Neuronal stem cell (in vitro differentiated cells): ENCODE results near the gene THAP8.

Experiments
- DNase-seq: peaks from one replicate; pipeline ENCODE4 v3.0.0-alpha.2; 2013; ENCODE audit warnings: low spot score
- H2AFZ ChIP-seq: one replicate; pipeline ENCODE4 v1.6.1; 2013; ENCODE audit warnings: mild to moderate bottlenecking, low read length, inconsistent platforms
- H2AK5ac ChIP-seq: 2 replicates; pipeline ENCODE4 v1.6.1; 2013; ENCODE audit warnings: low read depth, mild to moderate bottlenecking, inconsistent platforms, low read length, moderate library complexity, mixed read lengths
- H2BK120ac ChIP-seq: 2 replicates; pipeline ENCODE4 v1.6.1; 2013; ENCODE audit warnings: low read depth, mild to moderate bottlenecking, inconsistent platforms, low read length, moderate library complexity, mixed read lengths
- H2BK12ac ChIP-seq: one replicate; pipeline ENCODE4 v1.6.1; 2013; ENCODE audit warnings: low read length, inconsistent platforms
- H2BK15ac ChIP-seq: 2 replicates; pipeline ENCODE4 v1.6.1; 2013; ENCODE audit warnings: mild to moderate bottlenecking, low read length, inconsistent platforms, mixed read lengths
- H2BK5ac ChIP-seq: one replicate; pipeline ENCODE4 v1.6.1; 2013; ENCODE audit warnings: inconsistent platforms, mild to moderate bottlenecking, low read length, moderate library complexity
- H3K14ac ChIP-seq: one replicate; pipeline ENCODE4 v1.6.1; 2013; ENCODE audit warnings: low read length, inconsistent platforms
- H3K18ac ChIP-seq: 2 replicates; pipeline ENCODE4 v1.6.1; 2013; ENCODE audit warnings: low read length, inconsistent platforms
- H3K23ac ChIP-seq: 2 replicates; pipeline ENCODE4 v1.6.1; 2013; ENCODE audit warnings: low read depth, mild to moderate bottlenecking, mixed read lengths, low read length, inconsistent platforms; ENCODE audit not compliant: poor library complexity
- H3K27ac ChIP-seq: replicated peaks from 3 replicates; pipeline ENCODE4 v1.5.1; 2013; ENCODE audit warnings: low read length, inconsistent platforms
- H3K27me3 ChIP-seq, 3 experiments: 2 replicates each; pipeline ENCODE4 v1.6.1; 2013; ENCODE audit warnings: low read length in 3 of 3, mild to moderate bottlenecking in 2 of 3, inconsistent platforms in 1 of 3, low read depth in 1 of 3, mixed read lengths in 1 of 3, moderate library complexity in 1 of 3; ENCODE audit not compliant: control insufficient read depth in 3 of 3, insufficient read depth in 3 of 3
- H3K36me3 ChIP-seq, 2 donors: replicated peaks in 1 of 2; 2 replicates each; pipeline ENCODE4 v1.6.1; 2013; ENCODE audit warnings: low read length in 2 of 2; ENCODE audit not compliant: control insufficient read depth in 2 of 2, insufficient read depth in 2 of 2
- H3K4ac ChIP-seq: 2 replicates; pipeline ENCODE4 v1.6.1; 2013; ENCODE audit warnings: inconsistent platforms, mild to moderate bottlenecking, low read length, moderate library complexity
- H3K4me1 ChIP-seq, 2 donors: 1 replicate in 1 of 2; 2 replicates in 1 of 2; pipeline ENCODE4 v1.6.1; 2013; ENCODE audit warnings: low read length in 2 of 2, low read depth in 1 of 2; ENCODE audit not compliant: control insufficient read depth in 2 of 2, insufficient read depth in 1 of 2
- H3K4me2 ChIP-seq: one replicate; pipeline ENCODE4 v1.6.1; 2013; ENCODE audit warnings: mild to moderate bottlenecking, low read length, inconsistent platforms; ENCODE audit not compliant: insufficient read depth, poor library complexity, severe bottlenecking
- H3K4me3 ChIP-seq, 2 donors: 2 replicates each; pipeline ENCODE4 v1.5.1; 2013; ENCODE audit warnings: low read length in 2 of 2, mild to moderate bottlenecking in 2 of 2, inconsistent platforms in 1 of 2, moderate library complexity in 1 of 2
- H3K79me1 ChIP-seq: one replicate; pipeline ENCODE4 v1.6.1; 2013; ENCODE audit warnings: low read depth, mild to moderate bottlenecking, inconsistent platforms, low read length, moderate library complexity
- H3K9ac ChIP-seq: one replicate; pipeline ENCODE4 v1.6.1; 2013; ENCODE audit warnings: mild to moderate bottlenecking, low read depth, low read length, inconsistent platforms; ENCODE audit not compliant: poor library complexity
- H3K9me3 ChIP-seq, 2 donors: replicated peaks in 1 of 2; 2 replicates each; pipeline versions ENCODE3 to v1.6.1; 2013; ENCODE audit warnings: low read length in 2 of 2, mild to moderate bottlenecking in 2 of 2, inconsistent platforms in 1 of 2, low read depth in 1 of 2, mixed read lengths in 1 of 2, moderate library complexity in 1 of 2; ENCODE audit not compliant: control insufficient read depth in 2 of 2, insufficient read depth in 1 of 2
- H4K8ac ChIP-seq: one replicate; pipeline ENCODE4 v1.6.1; 2013; ENCODE audit warnings: low read depth, mild to moderate bottlenecking, inconsistent platforms, low read length, moderate library complexity
- H4K91ac ChIP-seq: one replicate; pipeline ENCODE4 v1.6.1; 2013; ENCODE audit warnings: low read length, low read depth, mild to moderate bottlenecking, inconsistent platforms; ENCODE audit not compliant: poor library complexity
- WGBS, 2 donors: extraction: QIAGEN DNeasy Blood & Tissue Kit; methylation state at CpG; one replicate each; pipeline ENCODE4 v1.1.7; 2013; ENCODE audit warnings: missing lambda C conversion rate in 2 of 2, mixed read lengths in 1 of 2; ENCODE audit not compliant: insufficient read length in 2 of 2, insufficient replicate concordance in 1 of 2; ENCODE audit errors: extremely low coverage in 2 of 2; 5-methylcytosine and 5-hydroxymethylcytosine counted together

The THAP8 gene

DNA sequence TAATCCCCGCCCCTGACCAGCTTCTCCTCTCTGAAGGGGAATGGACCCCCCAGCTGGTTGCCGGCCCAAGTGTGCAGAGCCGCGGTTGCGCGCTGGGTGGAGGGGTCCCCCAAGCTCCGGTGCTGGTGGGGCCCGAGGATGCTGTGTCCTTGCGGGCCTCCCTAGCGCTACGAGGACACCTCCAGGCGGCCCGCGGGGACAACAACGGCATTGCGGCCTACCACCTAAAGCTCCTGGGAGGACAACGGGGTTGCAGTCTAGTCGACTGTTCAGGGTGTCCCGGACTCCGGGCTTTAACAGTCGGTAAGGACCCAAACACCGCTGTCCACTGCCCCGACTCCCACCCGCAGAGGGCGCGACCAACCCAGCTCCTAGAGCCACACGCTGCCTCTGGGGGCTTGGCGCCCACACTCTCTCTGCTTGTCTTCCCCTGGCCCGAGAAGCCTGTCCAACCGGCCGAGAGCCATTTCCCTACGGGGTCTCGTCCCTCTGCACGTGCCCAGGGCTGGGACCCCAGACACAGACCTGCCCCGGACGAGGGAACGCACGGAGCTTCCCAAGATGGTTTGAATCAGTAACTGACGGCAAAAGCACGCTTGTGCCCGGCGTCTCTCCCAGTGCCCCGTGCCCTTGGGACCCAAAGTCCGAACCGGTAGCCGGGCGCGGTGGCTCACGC, 60.0 kb downstream of the THAP8 start:
- Histone ChIP-seq H3K23ac (peak overlapping the region; percentile 73), H2BK5ac (no peak overlapping the region), H3K9me3 (no peaks in the 10 kb centered on the region), H3K4me2 (no peak overlapping the region), H3K14ac (no peak overlapping the region), H2BK12ac (peak overlapping the region; percentile 97), H3K9ac (no peak overlapping the region), H2AK5ac (peak overlapping the region; percentile 76), H2AFZ (no peak overlapping the region), H3K27ac (no peak overlapping the region), H4K8ac (peak overlapping the region; percentile 72), H3K4ac (no peak overlapping the region), H3K4me1 (peaks cover 6 to 12% of the 10 kb centered on the region in 2 donors), H3K18ac (peak overlapping the region; percentile 87), H4K91ac (peak overlapping the region; percentile 64), H3K36me3 (peaks cover 4 to 13% of the 10 kb centered on the region in 2 donors), H3K4me3 (no peak overlapping the region), H3K27me3 (peaks cover 0 to 10% (median 4%) of the 10 kb centered on the region in 3 experiments), H2BK120ac (no peak overlapping the region), H2BK15ac (peak overlapping the region; percentile 83), H3K79me1 (peaks cover 5% of the 10 kb centered on the region)
- WGBS, 2 donors, result no CpG with 5 or more reads among the region's 49 CpGs
- no peak for DNase-seq

DNA sequence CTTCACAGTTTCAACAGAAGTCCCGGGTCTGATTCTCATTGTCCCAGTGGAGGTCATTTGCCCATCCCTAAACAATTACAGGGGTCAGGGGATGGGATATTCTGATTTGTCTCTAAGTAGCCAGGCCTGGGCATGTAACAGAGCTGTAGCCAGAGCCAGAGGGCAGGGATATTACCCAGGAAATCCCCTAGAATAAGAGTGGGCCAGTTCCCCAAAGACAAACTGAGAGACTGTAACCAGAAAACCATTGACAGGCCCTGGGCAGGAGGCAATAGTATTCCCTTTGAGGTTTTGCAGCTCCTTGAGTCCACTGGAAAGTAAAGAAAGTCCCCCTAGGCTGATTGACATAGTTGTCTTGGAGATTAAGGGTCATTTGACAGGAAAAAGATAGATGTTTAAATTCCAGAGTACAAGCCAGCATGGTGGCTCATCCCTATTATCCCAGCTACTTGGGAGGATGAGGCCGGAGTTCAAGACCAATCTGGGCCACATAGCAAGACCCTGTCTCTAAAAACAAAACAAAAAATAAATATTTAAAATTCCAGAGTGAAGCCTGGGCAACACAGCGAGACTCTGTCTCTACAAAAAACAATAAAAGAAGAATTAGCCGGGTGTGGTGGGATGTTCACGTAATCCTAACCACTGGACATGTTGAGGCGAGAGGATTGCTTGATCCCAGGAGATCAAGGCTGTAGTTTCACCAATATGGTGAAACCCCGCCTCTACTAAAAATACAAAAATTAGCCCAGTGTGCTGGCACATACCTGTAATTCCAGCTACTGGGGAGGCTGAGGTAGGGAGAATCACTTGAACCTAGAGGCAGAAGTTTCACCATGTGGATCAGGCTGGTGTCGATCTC, 60.9 kb downstream of the THAP8 start:
- no peak overlapping the region for H3K4me3 ChIP-seq
- H3K9ac ChIP-seq, result peak overlapping the region; percentile 4
- peaks cover 0 to 2% of the 10 kb centered on the region in 2 donors for H3K9me3 ChIP-seq
- no peak overlapping the region for H2BK5ac ChIP-seq
- H3K79me1 ChIP-seq, result peaks cover 5% of the 10 kb centered on the region
- WGBS, 2 donors, result no CpG with 5 or more reads among the region's 8 CpGs
- H3K14ac ChIP-seq, result no peak overlapping the region
- H3K27ac ChIP-seq, result no peak overlapping the region
- peaks cover 2 to 6% of the 10 kb centered on the region in 2 donors for H3K36me3 ChIP-seq
- H4K8ac ChIP-seq, result no peak overlapping the region
- no peak overlapping the region for H2BK12ac ChIP-seq
- H2BK15ac ChIP-seq, result no peak overlapping the region
- H4K91ac ChIP-seq, result no peak overlapping the region
- no peak overlapping the region for H3K4ac ChIP-seq
- H3K18ac ChIP-seq, result no peak overlapping the region
- no peak overlapping the region for H2BK120ac ChIP-seq
- H3K4me2 ChIP-seq, result no peak overlapping the region
- H2AFZ ChIP-seq, result peak overlapping the region; percentile 7
- H3K4me1 ChIP-seq, result peaks cover 6 to 12% of the 10 kb centered on the region in 2 donors
- peaks cover 0 to 18% (median 4%) of the 10 kb centered on the region in 3 experiments for H3K27me3 ChIP-seq
- H2AK5ac ChIP-seq, result no peak overlapping the region
- H3K23ac ChIP-seq, result no peak overlapping the region
- no peak for DNase-seq

DNA sequence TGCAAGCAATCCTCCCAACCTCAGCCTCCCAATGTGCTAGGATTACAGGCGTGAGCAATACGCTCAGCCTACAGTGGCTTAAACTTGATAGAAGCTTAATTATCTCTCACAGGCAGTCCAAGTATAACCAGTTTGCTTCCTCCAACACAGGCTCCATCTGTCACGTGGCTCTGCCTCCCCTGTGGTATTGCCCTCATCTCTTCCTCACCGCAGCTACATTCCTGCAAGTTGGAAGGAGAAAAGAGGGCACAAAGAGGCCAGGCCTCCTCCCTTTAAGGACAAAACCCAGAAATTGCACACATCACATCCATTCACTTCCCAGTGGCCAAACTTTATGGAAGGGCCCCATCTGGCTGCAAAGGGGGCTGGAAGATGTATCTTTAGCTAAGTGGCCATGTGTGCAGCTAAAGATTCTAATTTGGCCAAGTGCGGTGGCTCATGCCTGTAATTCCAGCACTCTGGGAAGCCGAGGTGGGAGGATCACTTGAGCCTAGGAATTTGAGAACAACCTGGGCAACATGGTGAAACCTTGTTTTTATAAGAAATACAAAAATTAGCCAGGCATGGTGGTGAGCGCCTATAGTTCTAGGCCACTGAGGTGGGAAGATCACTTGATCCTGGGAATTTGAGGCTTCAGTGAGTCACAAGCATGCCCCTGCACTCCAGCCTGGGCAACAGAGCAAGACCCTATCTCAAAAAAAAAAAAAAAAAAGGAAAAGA, 62.2 kb downstream of the THAP8 start:
- Histone ChIP-seq H3K14ac (no peak overlapping the region), H3K4ac (no peak overlapping the region), H3K18ac (no peak overlapping the region), H3K36me3 (no peaks in the 10 kb centered on the region), H3K4me2 (no peak overlapping the region), H4K8ac (no peak overlapping the region), H3K4me1 (peaks cover 6 to 12% of the 10 kb centered on the region in 2 donors), H3K9ac (no peak overlapping the region), H3K9me3 (peaks cover 0 to 2% of the 10 kb centered on the region in 2 donors), H2BK12ac (no peak overlapping the region), H3K4me3 (no peak overlapping the region), H3K23ac (no peak overlapping the region), H2AFZ (no peak overlapping the region), H4K91ac (no peak overlapping the region), H3K27me3 (peaks cover 0 to 29% (median 4%) of the 10 kb centered on the region in 3 experiments), H3K27ac (no peak overlapping the region), H2BK5ac (no peak overlapping the region), H2BK120ac (no peak overlapping the region), H3K79me1 (peaks cover 2% of the 10 kb centered on the region), H2AK5ac (no peak overlapping the region), H2BK15ac (no peak overlapping the region)
- no CpG with 5 or more reads among the region's 7 CpGs for WGBS, 2 donors
- no peak for DNase-seq
